HCT116 (cell line): ENCODE data around the gene ADCK1. TPM values are rescaled to one million over a fixed set of nuclear protein-coding genes. Genes with fewer than 3 reads are reported as not detected.

Experiments used
- ATAC-seq: fragments of 200-7000 bp; cut with Tn5 transposase; 2 replicates; pipeline ENCODE4 v1.9.1; 2020; ENCODE audit warnings: mild to moderate bottlenecking, moderate library complexity
- BruUV-seq: library from RNA; stranded (reverse); fragments of 400-500 nt; replicated peaks from 2 replicates; lab custom pipeline; 2021; lab: Mats Ljungman, UMichigan
- CTCF ChIA-PET: fragments of 300-600 bp; sonication (Branson Sonifier 250); formaldehyde crosslinking; loops from one replicate; lab custom pipeline; 2021; ENCODE audit warnings: antibody characterized with exemption; lab: Charles Lee
- POLR2A ChIA-PET: fragments of 300-600, 350-600 bp; sonication (Branson Sonifier 250); formaldehyde crosslinking; loops from one replicate; lab custom pipeline; 2021; ENCODE audit warnings: antibody characterized with exemption; lab: Charles Lee
- RAD21 ChIA-PET, 2 experiments: fragments of 300-600 bp; sonication (Branson Sonifier 250); formaldehyde crosslinking; loops; one replicate each; lab custom pipeline; 2023; ENCODE audit warnings: low total read pairs in 2 of 2; ENCODE audit not compliant: uncharacterized antibody in 2 of 2, unreplicated experiment in 2 of 2, low non-redundant PET in 1 of 2; lab: Charles Lee
- DNase-seq: peaks from one replicate; pipeline ENCODE4 v3.0.0-alpha.2; 2010; ENCODE audit warnings: low read depth, low spot score
- H2AFZ ChIP-seq: fragments of 200-600 bp; shearing (Covaris generic), sonication (generic); 2 replicates; pipeline ENCODE4 v1.6.1; 2017; ENCODE audit warnings: low read depth, mixed run types, mixed read lengths, antibody characterized with exemption, low read length; ENCODE audit not compliant: poor library complexity, severe bottlenecking
- H3K27ac ChIP-seq: 2 replicates; pipeline ENCODE4 v1.5.1; 2012; ENCODE audit warnings: low read depth, low read length
- H3K27me3 ChIP-seq: fragments of 200-600 bp; sonication (generic); 2 replicates; pipeline ENCODE4 v1.6.1; 2016; ENCODE audit warnings: mixed run types, low read length, mixed read lengths; ENCODE audit not compliant: insufficient read depth
- H3K36me3 ChIP-seq, 2 experiments: fragments of 200-500 bp in 1 of 2; fragments of 200-600 bp in 1 of 2; sonication (Bioruptor generic) in 1 of 2; sonication (generic) in 1 of 2; 2 replicates each; pipeline versions ENCODE4 v1.5.1 to v1.6.1; 2014 to 2016; ENCODE audit warnings: low read length in 2 of 2, inconsistent platforms in 1 of 2, mixed read lengths in 1 of 2, mixed run types in 1 of 2; ENCODE audit not compliant: insufficient read depth in 2 of 2, control insufficient read depth in 1 of 2
- H3K4me1 ChIP-seq, 2 experiments: fragments of 200-600 bp in 1 of 2; sonication (generic) in 1 of 2; 2 replicates each; pipeline versions ENCODE4 v1.5.1 to v1.6.1; 2012 to 2017; ENCODE audit warnings: low read length in 2 of 2, inconsistent platforms in 1 of 2, mild to moderate bottlenecking in 1 of 2, mixed read lengths in 1 of 2, mixed run types in 1 of 2, moderate library complexity in 1 of 2; ENCODE audit not compliant: insufficient read depth in 2 of 2, control insufficient read depth in 1 of 2
- H3K4me2 ChIP-seq: fragments of 200-600 bp; sonication (generic); 2 replicates; pipeline ENCODE4 v1.6.1; 2017; ENCODE audit warnings: mixed run types, low read length, mixed read lengths
- H3K4me3 ChIP-seq, 2 experiments: fragments of 200-600 bp in 1 of 2; sonication (generic) in 1 of 2; replicated peaks in 1 of 2; 2 replicates each; pipeline ENCODE4 v1.5.1; 2011 to 2016; ENCODE audit warnings: low read length in 2 of 2, control low read depth in 1 of 2, low read depth in 1 of 2, mild to moderate bottlenecking in 1 of 2, mixed read lengths in 1 of 2, mixed run types in 1 of 2
- H3K79me2 ChIP-seq: fragments of 200-600 bp; sonication (generic); 2 replicates; pipeline ENCODE4 v1.6.1; 2017; ENCODE audit warnings: mild to moderate bottlenecking, mixed run types, low read length, moderate library complexity, mixed read lengths; ENCODE audit not compliant: insufficient read depth
- H3K9ac ChIP-seq: fragments of 200-600 bp; sonication (generic); 2 replicates; pipeline ENCODE4 v1.6.1; 2016; ENCODE audit warnings: low read length, mixed read lengths
- H3K9me2 ChIP-seq: fragments of 200-600 bp; sonication (generic), shearing (Covaris generic); 2 replicates; pipeline ENCODE4 v1.6.1; 2017; ENCODE audit warnings: mixed run types, mild to moderate bottlenecking, moderate library complexity; ENCODE audit not compliant: insufficient read depth
- H3K9me3 ChIP-seq, 2 experiments: fragments of 200-500 bp in 1 of 2; fragments of 200-600 bp in 1 of 2; sonication (Bioruptor generic) in 1 of 2; sonication (generic) in 1 of 2; 2 replicates each; pipeline ENCODE4 v1.6.1; 2014 to 2017; ENCODE audit warnings: low read length in 2 of 2, mixed read lengths in 2 of 2, inconsistent platforms in 1 of 2, low read depth in 1 of 2, mild to moderate bottlenecking in 1 of 2, mixed run types in 1 of 2, moderate library complexity in 1 of 2; ENCODE audit not compliant: control insufficient read depth in 1 of 2, insufficient read depth in 1 of 2
- H4K20me1 ChIP-seq: fragments of 200-600 bp; sonication (generic), shearing (Covaris generic); 2 replicates; pipeline ENCODE4 v1.6.1; 2017; ENCODE audit warnings: mixed run types, mild to moderate bottlenecking, moderate library complexity; ENCODE audit not compliant: insufficient read depth
- ATF3 ChIP-seq: IDR thresholded peaks from 2 replicates; pipeline ENCODE4 v1.6.1; 2012
- CBX3 ChIP-seq: IDR thresholded peaks from 2 replicates; pipeline ENCODE4 v1.6.1; 2012; ENCODE audit warnings: low read depth
- CEBPB ChIP-seq: IDR thresholded peaks from 2 replicates; pipeline ENCODE4 v1.6.1; 2012; ENCODE audit warnings: low read depth
- CTCF ChIP-seq, 3 experiments: fragments of 200-600 bp in 1 of 3; sonication (generic) in 1 of 3; IDR thresholded peaks in 2 of 3; conservative IDR thresholded peaks in 1 of 3; 2 replicates each; pipeline ENCODE4 v1.5.1; 2012 to 2017; ENCODE audit warnings: low read depth in 2 of 3, low read length in 2 of 3, antibody characterized with exemption in 1 of 3, borderline replicate concordance in 1 of 3, control low read depth in 1 of 3, mild to moderate bottlenecking in 1 of 3, mixed read lengths in 1 of 3, mixed run types in 1 of 3, moderate library complexity in 1 of 3; ENCODE audit not compliant: insufficient read depth in 1 of 3
- EGR1 ChIP-seq: IDR thresholded peaks from 2 replicates; pipeline ENCODE4 v1.6.1; 2012; ENCODE audit warnings: low read depth
- EZH2 ChIP-seq: fragments of 200-600 bp; sonication (generic); IDR thresholded peaks from 2 replicates; pipeline ENCODE4 v1.6.1; 2017; ENCODE audit warnings: antibody characterized with exemption, mixed run types
- EZH2phosphoT487 ChIP-seq: fragments of 200-600 bp; IDR thresholded peaks from 2 replicates; pipeline ENCODE4 v1.6.1; 2018; ENCODE audit warnings: antibody characterized with exemption, borderline replicate concordance
- FOSL1 ChIP-seq: IDR thresholded peaks from 2 replicates; pipeline ENCODE4 v1.6.1; 2012; ENCODE audit warnings: low read depth
- MAX ChIP-seq: IDR thresholded peaks from 2 replicates; pipeline ENCODE4 v1.6.1; 2012
- POLR2AphosphoS5 ChIP-seq: IDR thresholded peaks from 2 replicates; pipeline ENCODE4 v1.6.1; 2011; ENCODE audit warnings: mild to moderate bottlenecking, low read depth, low read length, moderate library complexity
- RAD21 ChIP-seq: IDR thresholded peaks from 2 replicates; pipeline ENCODE4 v1.6.1; 2012; ENCODE audit warnings: low read depth, mild to moderate bottlenecking
- REST ChIP-seq: IDR thresholded peaks from 2 replicates; pipeline ENCODE4 v1.6.1; 2012; ENCODE audit warnings: low read depth
- SIN3A ChIP-seq: IDR thresholded peaks from 2 replicates; pipeline ENCODE4 v1.6.1; 2012; ENCODE audit warnings: low read depth
- SP1 ChIP-seq: IDR thresholded peaks from 2 replicates; pipeline ENCODE4 v1.6.1; 2012; ENCODE audit warnings: low read depth
- SRF ChIP-seq: IDR thresholded peaks from 2 replicates; pipeline ENCODE4 v1.6.1; 2012; ENCODE audit warnings: low read depth
- YY1 ChIP-seq: IDR thresholded peaks from 2 replicates; pipeline ENCODE4 v1.6.1; 2011; ENCODE audit warnings: low read length, low read depth, moderate library complexity, mild to moderate bottlenecking; ENCODE audit not compliant: insufficient replicate concordance; ENCODE audit errors: extremely low read depth
- ZBTB33 ChIP-seq: IDR thresholded peaks from 2 replicates; pipeline ENCODE4 v1.6.1; 2011; ENCODE audit warnings: mild to moderate bottlenecking, low read length, moderate library complexity; ENCODE audit not compliant: insufficient replicate concordance; ENCODE audit errors: extremely low read depth
- ZFX ChIP-seq: fragments of 450-650 bp; IDR thresholded peaks from 2 replicates; pipeline ENCODE4 v1.6.1; 2017
- ZNF274 ChIP-seq: fragments of 200-500 bp; sonication (Bioruptor generic); IDR thresholded peaks from 2 replicates; pipeline ENCODE4 v1.6.1; 2014; ENCODE audit warnings: mild to moderate bottlenecking, low read depth, low read length, inconsistent platforms
- intact Hi-C: fragments of 100-400 bp; cut with micrococcal nuclease; formaldehyde crosslinking; loops from 2 replicates; pipeline ENCODE4 v1.10.0; 2022
- total RNA-seq: library from RNA; stranded (reverse); gene quantifications from one replicate; pipeline ENCODE4 v1.2.1, GENCODE V29; 2021; ENCODE audit not compliant: unreplicated experiment

Gene ADCK1
- total RNA-seq, 1 experiment from 2014 or later: 6.0 TPM

- Histone ChIP-seq H3K27ac (peak overlapping the region; percentile 79), H3K4me3 (peak overlapping the region; percentile 70 to 71), H3K9ac (peak overlapping the region; percentile 75), H3K27me3 (no peaks in the 10 kb centered on the region), H3K4me2 (peak overlapping the region; percentile 93), H3K36me3 (no peaks in the 10 kb centered on the region), H3K79me2 (no peaks in the 10 kb centered on the region), H3K9me3 (no peaks in the 10 kb centered on the region), H4K20me1 (no peaks in the 10 kb centered on the region), H3K4me1 (peaks cover 8 to 26% of the 10 kb centered on the region in 2 experiments), H2AFZ (no peak overlapping the region), H3K9me2 (no peaks in the 10 kb centered on the region)
- ChIA-PET POLR2A (interaction anchor here (0.6 to 1.0 kb wide), 2 partner anchors 10 to 27 kb away, joined by 3 to 4 read pairs; no protein-coding TSS in a partner anchor), RAD21 (no interaction called here), CTCF (interaction anchor here (1.4 kb wide), 1 partner anchor 39 kb away, joined by 3 read pairs; no protein-coding TSS in a partner anchor)
- no peak for TF ChIP-seq CTCF (IDR thresholded peaks at IDR 0.05 in 2 of 3, conservative IDR thresholded peaks at IDR 0.05 in 1 of 3; ENCODE audit: borderline replicate concordance in 1 of 3, insufficient read depth in 1 of 3, low read depth in 2 of 3, low read length in 2 of 3)
- no peak for TF ChIP-seq POLR2AphosphoS5
- no peak for TF ChIP-seq SRF
- no peak for TF ChIP-seq REST
- no peak for TF ChIP-seq EZH2phosphoT487
- TF ChIP-seq ZNF274: no peak
- no peak for TF ChIP-seq RAD21
- TF ChIP-seq YY1: no peak
- TF ChIP-seq SP1: no peak
- no peak for TF ChIP-seq CBX3
- TF ChIP-seq MAX: no peak
- no peak for TF ChIP-seq ZBTB33
- no peak for TF ChIP-seq EGR1
- no peak for TF ChIP-seq ZFX
- TF ChIP-seq ATF3: no peak
- no peak for TF ChIP-seq EZH2
- TF ChIP-seq SIN3A: no peak
- TF ChIP-seq FOSL1: no peak
- no peak for TF ChIP-seq CEBPB
- ATAC-seq (no peak), DNase-seq (no peak)
- intact Hi-C loops: loop anchor here (2.0 to 5.0 kb wide), 2 partner anchors 40 to 144 kb away; partner anchors contain the start of gene SNW1
- TSS peak; percentile 62 for BruUV-seq
Measured at GRCh38 chr14:77800814-77801213, 905 bp downstream of the ADCK1 start.
